Measurements from ENCODE around the gene SLC24A3. TPM values are rescaled to one million over a fixed set of nuclear protein-coding genes. Genes with fewer than 3 reads are reported as not detected.
A peak's percentile ranks its signal among the peaks of the same experiment; 100 is the strongest.

Gene SLC24A3
- total and polyA plus RNA-seq, 2 experiments from 2014 or later: 0.48 to 1.7 TPM

DNA sequence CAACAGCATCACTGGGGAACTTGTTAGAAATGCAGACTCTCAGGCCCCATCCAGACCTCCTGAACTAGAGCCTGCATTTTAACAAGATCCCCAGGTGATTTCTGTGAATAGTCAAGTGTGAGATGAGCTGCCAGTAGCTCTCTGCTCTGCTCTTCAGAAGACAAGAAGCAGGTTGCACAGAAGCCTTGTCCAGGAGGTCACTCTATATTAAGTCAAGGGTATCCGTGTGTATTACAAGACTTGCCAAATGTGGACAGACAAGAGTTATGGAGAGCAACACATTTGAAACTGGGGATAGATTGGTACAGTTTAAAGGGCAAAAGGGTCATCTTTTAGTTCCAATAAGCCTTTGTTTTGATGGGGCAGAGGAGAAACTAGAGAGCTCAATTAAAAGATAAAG lies 522.4 kb downstream of the SLC24A3 start:
- Histone ChIP-seq H3K27ac (peak overlapping the region; percentile 91), H3K79me2 (no peaks in the 10 kb centered on the region), H3K27me3 (no peaks in the 10 kb centered on the region), H3K9me3 (ENCODE audit: low read depth) (no peaks in the 10 kb centered on the region), H3K4me2 (no peak overlapping the region), H4K20me1 (ENCODE audit: insufficient read depth, poor library complexity, severe bottlenecking) (no peaks in the 10 kb centered on the region), H3K4me1 (ENCODE audit: insufficient read depth) (peaks cover 21% of the 10 kb centered on the region), H3K4me3 (no peak overlapping the region), H3K36me3 (replicated peaks; ENCODE audit: insufficient read depth, low read depth) (no peaks in the 10 kb centered on the region), H2AFZ (no peak overlapping the region), H3K9me2 (replicated peaks; ENCODE audit: insufficient read depth) (no peaks in the 10 kb centered on the region)
- no peak for DNase-seq (ENCODE audit: low spot score)
- 76% methylated on average over 1 of the region's 1 CpG for WGBS (ENCODE audit: low lambda C conversion rate, missing lambda C conversion rate)
- TF ChIP-seq EZH2 (IDR thresholded peaks at IDR 0.05; ENCODE audit: borderline replicate concordance) (no peak), EZH2phosphoT487 (IDR thresholded peaks at IDR 0.05; ENCODE audit: low read depth, severe bottlenecking, unreplicated experiment) (no peak)

GRCh38 chr20:19735446-19735845 lies 523.0 kb downstream of the SLC24A3 start:
- DNase-seq (ENCODE audit: low spot score): peak; percentile 69
- Histone ChIP-seq H2AFZ (no peak overlapping the region), H3K4me1 (ENCODE audit: insufficient read depth) (peaks cover 21% of the 10 kb centered on the region), H3K27me3 (no peaks in the 10 kb centered on the region), H3K9me2 (replicated peaks; ENCODE audit: insufficient read depth) (no peaks in the 10 kb centered on the region), H3K36me3 (replicated peaks; ENCODE audit: insufficient read depth, low read depth) (no peaks in the 10 kb centered on the region), H4K20me1 (ENCODE audit: insufficient read depth, poor library complexity, severe bottlenecking) (no peaks in the 10 kb centered on the region), H3K27ac (peak overlapping the region; percentile 91), H3K9me3 (ENCODE audit: low read depth) (no peaks in the 10 kb centered on the region), H3K4me3 (no peak overlapping the region), H3K4me2 (peak overlapping the region; percentile 14), H3K79me2 (no peaks in the 10 kb centered on the region)
- 36% methylated on average over 6 of the region's 6 CpGs for WGBS (ENCODE audit: low lambda C conversion rate, missing lambda C conversion rate)
- TF ChIP-seq EZH2phosphoT487 (IDR thresholded peaks at IDR 0.05; ENCODE audit: low read depth, severe bottlenecking, unreplicated experiment) (no peak), CTCF (IDR thresholded peaks at IDR 0.05; ENCODE audit: poor library complexity) (no peak), EZH2 (IDR thresholded peaks at IDR 0.05; ENCODE audit: borderline replicate concordance) (no peak)

- TF ChIP-seq EZH2 (IDR thresholded peaks at IDR 0.05; ENCODE audit: borderline replicate concordance): no peak
- TF ChIP-seq EZH2phosphoT487 (IDR thresholded peaks at IDR 0.05; ENCODE audit: low read depth, severe bottlenecking, unreplicated experiment): no peak
- no peak for TF ChIP-seq CTCF (IDR thresholded peaks at IDR 0.05; ENCODE audit: poor library complexity)
- Histone ChIP-seq H3K9me2 (replicated peaks; ENCODE audit: insufficient read depth) (no peaks in the 10 kb centered on the region), H4K20me1 (ENCODE audit: insufficient read depth, poor library complexity, severe bottlenecking) (no peaks in the 10 kb centered on the region), H3K4me3 (no peak overlapping the region), H3K27me3 (no peaks in the 10 kb centered on the region), H3K27ac (peak overlapping the region; percentile 91), H3K79me2 (no peaks in the 10 kb centered on the region), H3K4me2 (no peak overlapping the region), H3K4me1 (ENCODE audit: insufficient read depth) (peaks cover 21% of the 10 kb centered on the region), H3K36me3 (replicated peaks; ENCODE audit: insufficient read depth, low read depth) (no peaks in the 10 kb centered on the region), H3K9me3 (ENCODE audit: low read depth) (no peaks in the 10 kb centered on the region), H2AFZ (no peak overlapping the region)
- DNase-seq (ENCODE audit: low spot score): peak; percentile 65
- 47% methylated on average over 4 of the region's 4 CpGs for WGBS (ENCODE audit: low lambda C conversion rate, missing lambda C conversion rate)
Observed at GRCh38 chr20:19737025-19737424, 524.6 kb downstream of the SLC24A3 start.

- Histone ChIP-seq H3K9me3 (ENCODE audit: low read depth) (no peaks in the 10 kb centered on the region), H3K27ac (peak overlapping the region; percentile 28), H3K36me3 (replicated peaks; ENCODE audit: insufficient read depth, low read depth) (no peaks in the 10 kb centered on the region), H3K4me2 (no peak overlapping the region), H3K79me2 (no peaks in the 10 kb centered on the region), H2AFZ (no peak overlapping the region), H3K4me1 (ENCODE audit: insufficient read depth) (peaks cover 21% of the 10 kb centered on the region), H4K20me1 (ENCODE audit: insufficient read depth, poor library complexity, severe bottlenecking) (no peaks in the 10 kb centered on the region), H3K27me3 (no peaks in the 10 kb centered on the region), H3K9me2 (replicated peaks; ENCODE audit: insufficient read depth) (no peaks in the 10 kb centered on the region), H3K4me3 (no peak overlapping the region)
- TF ChIP-seq EZH2 (IDR thresholded peaks at IDR 0.05; ENCODE audit: borderline replicate concordance): no peak
- TF ChIP-seq EZH2phosphoT487 (IDR thresholded peaks at IDR 0.05; ENCODE audit: low read depth, severe bottlenecking, unreplicated experiment): no peak
- no peak for TF ChIP-seq CTCF (IDR thresholded peaks at IDR 0.05; ENCODE audit: poor library complexity)
- 83% methylated on average over 5 of the region's 5 CpGs for WGBS (ENCODE audit: low lambda C conversion rate, missing lambda C conversion rate)
- DNase-seq (ENCODE audit: low spot score): no peak
Observed at GRCh38 chr20:19738951-19739350, 526.5 kb downstream of the SLC24A3 start.
